ENCODE data around the gene ABCC4.
"Not testable (repeated sequence)": the region's sequence is repeated elsewhere in the genome, so short reads cannot be mapped to it uniquely, and the experiment has no call there.

The ABCC4 gene

GRCh38 chr13:95269756-95270155 is 31.5 kb downstream of the ABCC4 start:
- TF ChIP-seq CTCF (IDR thresholded peaks at IDR 0.05; ENCODE audit: control insufficient read depth, insufficient read depth, low read depth, low read length, missing control alignments): no peak
- H3K4me3 ChIP-seq (ENCODE audit: control insufficient read depth, low read depth, low read length): no peak overlapping the region
- no peak for DNase-seq (ENCODE audit: low read depth)

- DNase-seq (ENCODE audit: low read depth); H3K4me3 ChIP-seq (ENCODE audit: control insufficient read depth, low read depth, low read length): not testable (repeated sequence)
Measured at GRCh38 chr13:95268343-95269065, 32.7 kb downstream of the ABCC4 start.

GRCh38 chr13:95267662-95268342 is 33.4 kb downstream of the ABCC4 start:
- TF ChIP-seq CTCF (IDR thresholded peaks at IDR 0.05; ENCODE audit: control insufficient read depth, insufficient read depth, low read depth, low read length, missing control alignments): no peak
- peak; percentile 46 for DNase-seq (ENCODE audit: low read depth)
- no peak overlapping the region for H3K4me3 ChIP-seq (ENCODE audit: control insufficient read depth, low read depth, low read length)

- H3K4me3 ChIP-seq (ENCODE audit: control insufficient read depth, low read depth, low read length): no peak overlapping the region
- no peak for TF ChIP-seq CTCF (IDR thresholded peaks at IDR 0.05; ENCODE audit: control insufficient read depth, insufficient read depth, low read depth, low read length, missing control alignments)
- no peak for DNase-seq (ENCODE audit: low read depth)
Measured at GRCh38 chr13:95264225-95264624, 37.0 kb downstream of the ABCC4 start.

- TF ChIP-seq CTCF (IDR thresholded peaks at IDR 0.05; ENCODE audit: control insufficient read depth, insufficient read depth, low read depth, low read length, missing control alignments): no peak
- no peak for DNase-seq (ENCODE audit: low read depth)
- no peak overlapping the region for H3K4me3 ChIP-seq (ENCODE audit: control insufficient read depth, low read depth, low read length)
Measured at GRCh38 chr13:95262837-95263384, 38.3 kb downstream of the ABCC4 start.

- no peak overlapping the region for H3K4me3 ChIP-seq (ENCODE audit: control insufficient read depth, low read depth, low read length)
- no peak for TF ChIP-seq CTCF (IDR thresholded peaks at IDR 0.05; ENCODE audit: control insufficient read depth, insufficient read depth, low read depth, low read length, missing control alignments)
- no peak for DNase-seq (ENCODE audit: low read depth)
Measured at GRCh38 chr13:95261956-95262355, 39.3 kb downstream of the ABCC4 start.

- DNase-seq (ENCODE audit: low read depth): no peak
- H3K4me3 ChIP-seq (ENCODE audit: control insufficient read depth, low read depth, low read length): no peak overlapping the region
- TF ChIP-seq CTCF (IDR thresholded peaks at IDR 0.05; ENCODE audit: control insufficient read depth, insufficient read depth, low read depth, low read length, missing control alignments): no peak
Measured at GRCh38 chr13:95260031-95260525, 41.2 kb downstream of the ABCC4 start.

All from AG09309 (cell line).